ENCODE measurements around the gene INPP5A. TPM values are rescaled to one million over a fixed set of nuclear protein-coding genes. Genes with fewer than 3 reads are reported as not detected.

INPP5A gene
- total and polyA plus RNA-seq, 9 of the 15 experiments (the other 6 are each of a cell fraction or from before 2014, with no cell fraction given) = 0.66 to 11.6 (median 7.7) TPM

- FAIRE-seq (no peak), ATAC-seq (no peak), DNase-seq (ENCODE audit: extremely low read depth in 1 of 4, low spot score in 3 of 4) (no peak)
- Histone ChIP-seq H2AFZ (ENCODE audit: low read depth, low read length) (no peak overlapping the region), H3K4me1 (replicated peaks in 1 of 2; ENCODE audit: control insufficient read depth in 2 of 2, insufficient read depth in 2 of 2, low read length in 2 of 2) (peaks cover 0 to 4% of the 10 kb centered on the region in 2 experiments; a peak in 1 of 5 replicates), H3K4me3 (no peak overlapping the region), H3K4me2 (ENCODE audit: insufficient read depth, low read length) (no peak overlapping the region), H4K20me1 (replicated peaks; ENCODE audit: control insufficient read depth, insufficient read depth, low read length) (no peaks in the 10 kb centered on the region), H3K9me1 (ENCODE audit: control insufficient read depth, insufficient read depth, low read length) (no peaks in the 10 kb centered on the region), H3K9ac (ENCODE audit: insufficient read depth in 1 of 2, low read depth in 2 of 2, low read length in 2 of 2) (no peak overlapping the region), H3K9me3 (replicated peaks; ENCODE audit: control insufficient read depth, insufficient read depth, low read depth, low read length) (no peaks in the 10 kb centered on the region), H3K36me3 (ENCODE audit: control insufficient read depth, insufficient read depth, low read length) (no peaks in the 10 kb centered on the region), H3K27ac (ENCODE audit: extremely low read depth, low read depth, low read length) (no peak overlapping the region), H3K79me2 (ENCODE audit: control insufficient read depth, insufficient read depth, low read length) (no peaks in the 10 kb centered on the region), H3K27me3 (ENCODE audit: control insufficient read depth in 2 of 2, insufficient read depth in 2 of 2, low read length in 2 of 2) (no peaks in the 10 kb centered on the region; a peak in 1 of 5 replicates)
- intact Hi-C loops (cut with micrococcal nuclease) = no loop called here
- TF ChIP-seq BCL6 (CRISPR knock-in tag; IDR thresholded peaks at IDR 0.05) (no peak), ZNF3 (CRISPR knock-in tag; IDR thresholded peaks at IDR 0.05) (no peak), PCBP2 (IDR thresholded peaks at IDR 0.05; ENCODE audit: low read depth, low read length, poor library complexity, severe bottlenecking) (no peak), CBX3 (IDR thresholded peaks at IDR 0.05; ENCODE audit: borderline replicate concordance in 1 of 2, low read length in 2 of 2) (no peak), ESRRA (IDR thresholded peaks at IDR 0.05; ENCODE audit: borderline replicate concordance, low read depth) (no peak), MGA (IDR thresholded peaks at IDR 0.05) (no peak), USF2 (CRISPR knock-in tag; IDR thresholded peaks at IDR 0.05) (no peak)
- ChIA-PET POLR2A (no interaction called here), CTCF (ENCODE audit: low intra/inter-chr PET ratio) (no interaction called here)
- in situ Hi-C loops (cut with MboI) = no loop called here
- 30% methylated on average over 8 of the region's 30 CpGs for WGBS (ENCODE audit: insufficient coverage, low coverage, missing lambda C conversion rate)
- no TSS peak for BruUV-seq (replicated peaks)
These were observed 251.2 kb downstream of the INPP5A start for GRCh38 chr10:132788831-132789219.

Data from K562 (cell line).